Esophagus muscularis mucosa (tissue), 4 donors: ENCODE data around the gene SIGLEC1.

Source experiments
- EP300 ChIP-seq: sonication (generic); formaldehyde crosslinking; IDR thresholded peaks from one replicate; pipeline ENCODE4 v1.6.1; 2017; ENCODE audit warnings: antibody characterized with exemption
- POLR2A ChIP-seq: fragments of 450-650 bp; IDR thresholded peaks from one replicate; pipeline ENCODE4 v1.6.1; 2017; ENCODE audit warnings: antibody characterized with exemption, moderate library complexity, mild to moderate bottlenecking, low read depth
- POLR2AphosphoS5 ChIP-seq, 2 donors: sonication (generic); formaldehyde crosslinking; IDR thresholded peaks; one replicate each; pipeline ENCODE4 v1.6.1; 2017; ENCODE audit warnings: antibody characterized with exemption in 2 of 2
- TF ChIP-seq, protein P1 (sequence below), 3 experiments: fragments of 200-600 bp in 2 of 3; fragments of 450-650 bp in 1 of 3; sonication (generic) in 2 of 3; IDR thresholded peaks; one replicate each; pipeline ENCODE4 v1.5.1; 2017 to 2019; ENCODE audit warnings: antibody characterized with exemption in 3 of 3, mild to moderate bottlenecking in 2 of 3, moderate library complexity in 1 of 3

- TF ChIP-seq, protein P1, sequence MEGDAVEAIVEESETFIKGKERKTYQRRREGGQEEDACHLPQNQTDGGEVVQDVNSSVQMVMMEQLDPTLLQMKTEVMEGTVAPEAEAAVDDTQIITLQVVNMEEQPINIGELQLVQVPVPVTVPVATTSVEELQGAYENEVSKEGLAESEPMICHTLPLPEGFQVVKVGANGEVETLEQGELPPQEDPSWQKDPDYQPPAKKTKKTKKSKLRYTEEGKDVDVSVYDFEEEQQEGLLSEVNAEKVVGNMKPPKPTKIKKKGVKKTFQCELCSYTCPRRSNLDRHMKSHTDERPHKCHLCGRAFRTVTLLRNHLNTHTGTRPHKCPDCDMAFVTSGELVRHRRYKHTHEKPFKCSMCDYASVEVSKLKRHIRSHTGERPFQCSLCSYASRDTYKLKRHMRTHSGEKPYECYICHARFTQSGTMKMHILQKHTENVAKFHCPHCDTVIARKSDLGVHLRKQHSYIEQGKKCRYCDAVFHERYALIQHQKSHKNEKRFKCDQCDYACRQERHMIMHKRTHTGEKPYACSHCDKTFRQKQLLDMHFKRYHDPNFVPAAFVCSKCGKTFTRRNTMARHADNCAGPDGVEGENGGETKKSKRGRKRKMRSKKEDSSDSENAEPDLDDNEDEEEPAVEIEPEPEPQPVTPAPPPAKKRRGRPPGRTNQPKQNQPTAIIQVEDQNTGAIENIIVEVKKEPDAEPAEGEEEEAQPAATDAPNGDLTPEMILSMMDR (IDR thresholded peaks at IDR 0.05): no peak
- no peak for TF ChIP-seq EP300
- TF ChIP-seq POLR2AphosphoS5 (IDR thresholded peaks at IDR 0.05): no peak
- no peak for TF ChIP-seq POLR2A
These were observed 35.7 kb upstream of the SIGLEC1 start for GRCh38 chr20:3748073-3748472.
